Measurements from ENCODE around the gene N4BP2L2.
"Not testable (repeated sequence)": the region's sequence is repeated elsewhere in the genome, so short reads cannot be mapped to it uniquely, and the experiment has no call there.

N4BP2L2 gene

DNA sequence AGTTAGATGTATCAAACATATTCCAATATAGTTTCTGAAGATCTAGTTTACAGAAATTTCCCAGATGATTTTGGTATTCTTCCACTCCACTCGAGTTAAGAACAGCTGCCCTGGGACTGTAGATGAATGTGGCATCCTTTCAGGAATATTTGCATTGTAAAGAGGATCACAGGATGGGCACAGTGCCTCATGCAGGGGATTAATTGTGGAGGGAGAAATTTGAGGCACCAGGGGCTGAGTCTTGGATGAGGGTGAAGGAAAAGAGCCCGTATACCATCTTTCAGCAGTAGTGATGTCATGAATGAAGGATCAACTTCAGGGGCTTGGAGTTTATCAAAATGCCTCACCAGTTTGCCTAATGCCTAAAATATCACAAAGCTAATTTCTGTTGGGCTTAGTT lies 43.7 kb upstream of the N4BP2L2 start:
- TF ChIP-seq, protein P1, sequence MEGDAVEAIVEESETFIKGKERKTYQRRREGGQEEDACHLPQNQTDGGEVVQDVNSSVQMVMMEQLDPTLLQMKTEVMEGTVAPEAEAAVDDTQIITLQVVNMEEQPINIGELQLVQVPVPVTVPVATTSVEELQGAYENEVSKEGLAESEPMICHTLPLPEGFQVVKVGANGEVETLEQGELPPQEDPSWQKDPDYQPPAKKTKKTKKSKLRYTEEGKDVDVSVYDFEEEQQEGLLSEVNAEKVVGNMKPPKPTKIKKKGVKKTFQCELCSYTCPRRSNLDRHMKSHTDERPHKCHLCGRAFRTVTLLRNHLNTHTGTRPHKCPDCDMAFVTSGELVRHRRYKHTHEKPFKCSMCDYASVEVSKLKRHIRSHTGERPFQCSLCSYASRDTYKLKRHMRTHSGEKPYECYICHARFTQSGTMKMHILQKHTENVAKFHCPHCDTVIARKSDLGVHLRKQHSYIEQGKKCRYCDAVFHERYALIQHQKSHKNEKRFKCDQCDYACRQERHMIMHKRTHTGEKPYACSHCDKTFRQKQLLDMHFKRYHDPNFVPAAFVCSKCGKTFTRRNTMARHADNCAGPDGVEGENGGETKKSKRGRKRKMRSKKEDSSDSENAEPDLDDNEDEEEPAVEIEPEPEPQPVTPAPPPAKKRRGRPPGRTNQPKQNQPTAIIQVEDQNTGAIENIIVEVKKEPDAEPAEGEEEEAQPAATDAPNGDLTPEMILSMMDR (IDR thresholded peaks at IDR 0.05; ENCODE audit: low read depth, low read length) = no peak
- H3K4me3 ChIP-seq (replicated peaks in 1 of 2; ENCODE audit: low read depth in 2 of 2, low read length in 2 of 2) = no peak overlapping the region
- DNase-seq (ENCODE audit: low read depth in 2 of 2) = no peak

DNA sequence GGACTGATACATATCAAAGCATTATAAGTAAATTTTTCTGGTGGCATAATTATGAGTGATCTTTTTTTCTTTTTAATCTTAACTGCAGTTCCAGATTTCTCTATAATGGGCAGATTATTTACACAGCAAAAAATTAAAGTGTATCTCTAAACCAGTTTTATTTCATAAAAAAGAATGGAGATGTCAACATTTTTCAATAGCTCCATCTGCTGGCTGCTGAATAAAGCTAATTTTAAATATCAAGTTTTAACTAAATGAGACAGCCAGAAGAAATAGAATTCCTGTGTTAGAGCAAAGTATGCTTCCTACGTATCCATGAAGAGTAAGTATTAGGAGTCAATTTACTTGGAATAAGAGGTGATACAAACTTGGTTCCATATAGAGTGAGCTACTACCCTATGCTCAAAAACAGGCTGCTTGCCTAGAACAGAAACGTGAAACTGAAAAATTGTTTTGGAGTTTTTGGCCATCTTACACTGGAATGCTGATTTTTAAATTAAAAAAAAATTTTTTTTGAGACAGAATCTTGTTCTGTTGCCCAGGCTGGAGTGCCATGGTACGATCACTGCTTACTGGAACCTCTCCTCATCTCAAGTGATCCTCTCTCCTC lies 42.7 kb upstream of the N4BP2L2 start:
- TF ChIP-seq, protein P1 (IDR thresholded peaks at IDR 0.05; ENCODE audit: low read depth, low read length) = peak; percentile 50
- H3K4me3 ChIP-seq (replicated peaks in 1 of 2; ENCODE audit: low read depth in 2 of 2, low read length in 2 of 2) = no peak overlapping the region
- DNase-seq (ENCODE audit: low read depth in 2 of 2) = peak; percentile 61 to 67

- TF ChIP-seq, protein P1 (IDR thresholded peaks at IDR 0.05; ENCODE audit: low read depth, low read length) = no peak
- no peak overlapping the region for H3K4me3 ChIP-seq (replicated peaks in 1 of 2; ENCODE audit: low read depth in 2 of 2, low read length in 2 of 2)
- no peak for DNase-seq (ENCODE audit: low read depth in 2 of 2)
These were observed 38.4 kb upstream of the N4BP2L2 start for GRCh38 chr13:32577032-32577431.

GRCh38 chr13:32575687-32576086 lies 37.1 kb upstream of the N4BP2L2 start:
- DNase-seq (ENCODE audit: low read depth in 2 of 2); H3K4me3 ChIP-seq (replicated peaks in 1 of 2; ENCODE audit: low read depth in 2 of 2, low read length in 2 of 2): not testable (repeated sequence)

DNA sequence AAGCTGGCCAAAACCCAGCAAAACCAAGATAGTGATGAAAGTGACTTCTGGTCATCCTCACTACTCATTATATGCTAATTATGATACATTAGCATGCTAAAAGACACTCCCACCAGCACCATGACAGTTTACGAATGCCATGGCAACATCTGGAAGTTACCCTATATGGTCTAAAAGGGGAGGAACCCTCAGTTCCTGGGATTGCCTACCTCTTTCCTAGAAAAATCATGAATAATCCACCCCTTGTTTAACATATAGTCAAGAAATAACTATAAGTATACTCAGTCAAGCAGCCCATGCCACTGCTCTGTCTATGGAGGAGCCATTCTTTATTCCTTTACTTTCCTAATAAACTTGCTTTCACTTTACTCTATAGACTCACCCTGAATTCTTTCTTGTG lies 22.2 kb upstream of the N4BP2L2 start:
- DNase-seq (ENCODE audit: low read depth in 2 of 2); H3K4me3 ChIP-seq (replicated peaks in 1 of 2; ENCODE audit: low read depth in 2 of 2, low read length in 2 of 2): not testable (repeated sequence)

DNA sequence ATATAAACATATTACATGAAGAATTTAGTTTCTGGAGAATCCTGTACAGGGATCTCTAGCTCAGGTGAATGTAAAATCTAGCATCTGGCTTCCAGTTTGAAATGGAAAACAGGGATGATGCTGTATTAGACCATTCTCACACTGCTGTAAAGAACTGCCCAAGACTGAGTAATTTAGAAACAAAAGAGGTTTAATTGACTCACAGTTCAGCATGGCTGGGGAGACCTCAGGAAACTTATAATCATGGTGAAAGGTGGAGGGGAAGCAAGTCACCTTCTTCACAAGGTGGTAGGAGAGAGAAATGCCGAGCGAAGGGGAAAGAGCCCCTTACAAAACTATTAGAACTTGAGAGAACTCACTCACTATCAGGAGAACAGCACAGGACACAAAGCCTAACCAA lies 17.0 kb upstream of the N4BP2L2 start:
- TF ChIP-seq, protein P1 (IDR thresholded peaks at IDR 0.05; ENCODE audit: low read depth, low read length) = no peak
- no peak overlapping the region for H3K4me3 ChIP-seq (replicated peaks in 1 of 2; ENCODE audit: low read depth in 2 of 2, low read length in 2 of 2)
- no peak for DNase-seq (ENCODE audit: low read depth in 2 of 2)

DNA sequence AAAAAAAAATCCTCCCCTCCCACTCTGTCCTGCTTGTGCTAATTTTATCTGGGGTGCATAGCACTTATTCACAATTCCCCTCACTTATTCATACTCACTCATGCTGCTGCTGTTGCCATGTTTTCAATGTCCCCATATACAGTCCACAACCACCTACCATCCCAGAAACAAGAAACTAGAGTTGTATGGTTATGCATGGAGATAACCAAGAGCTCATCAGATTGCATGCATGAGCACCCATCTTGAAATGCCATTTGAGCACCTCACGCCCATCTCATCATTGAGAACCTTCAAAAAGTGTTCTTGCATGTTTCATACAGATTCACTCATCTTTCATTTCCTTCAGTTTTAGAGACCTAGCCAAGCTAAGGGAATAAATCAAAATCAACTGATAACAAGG lies 15.1 kb upstream of the N4BP2L2 start:
- no peak for DNase-seq (ENCODE audit: low read depth in 2 of 2)
- H3K4me3 ChIP-seq (replicated peaks in 1 of 2; ENCODE audit: low read depth in 2 of 2, low read length in 2 of 2) = no peak overlapping the region
- TF ChIP-seq, protein P1 (IDR thresholded peaks at IDR 0.05; ENCODE audit: low read depth, low read length) = no peak

DNA sequence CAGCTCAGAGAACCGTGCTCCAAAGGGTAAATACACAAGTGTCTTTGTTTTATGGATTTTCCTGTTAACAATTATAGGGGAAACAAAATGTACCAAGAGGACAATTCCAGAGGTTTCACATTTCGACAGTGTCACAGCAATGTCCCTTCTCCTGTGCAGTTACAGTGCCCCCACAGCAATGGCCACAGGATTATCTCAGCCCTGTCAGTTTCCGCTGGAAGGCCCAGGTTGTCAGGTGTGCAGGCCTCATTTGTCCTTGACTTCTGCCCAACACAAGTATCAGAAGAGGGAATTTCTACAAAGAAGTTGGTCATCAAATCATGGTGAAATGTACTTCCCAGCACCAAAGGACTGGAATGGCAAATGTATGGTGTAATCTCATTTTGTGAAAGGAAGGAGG lies 11.2 kb upstream of the N4BP2L2 start:
- TF ChIP-seq, protein P1 (IDR thresholded peaks at IDR 0.05; ENCODE audit: low read depth, low read length) = no peak
- H3K4me3 ChIP-seq (replicated peaks in 1 of 2; ENCODE audit: low read depth in 2 of 2, low read length in 2 of 2) = no peak overlapping the region
- no peak for DNase-seq (ENCODE audit: low read depth in 2 of 2)

Measured in cardiac fibroblast (primary cell).